ENCODE results near the gene STX18. TPM values are rescaled to one million over a fixed set of nuclear protein-coding genes. Genes with fewer than 3 reads are reported as not detected.

STX18 gene
- total and polyA plus RNA-seq, 2 experiments from 2014 or later = 15.9 to 18.1 TPM

GRCh38 chr4:4533461-4534169 lies 8.2 kb downstream of the STX18 start:
- Mint-ChIP-seq H3K4me1 (peaks cover 3% of the 10 kb centered on the region; the same call in 1 of the 3 replicates), H3K36me3 (ENCODE audit: low read depth) (no peaks in the 10 kb centered on the region), H3K27me3 (ENCODE audit: insufficient read depth, low read depth, poor library complexity) (peaks cover 4% of the 10 kb centered on the region), H3K4me3 (no peak overlapping the region), H3K9me3 (no peaks in the 10 kb centered on the region), H3K27ac (no peak overlapping the region)
- H3K4me3 ChIP-seq = no peak overlapping the region
- H3K9me2 ChIP-seq (ENCODE audit: insufficient read depth) = no peaks in the 10 kb centered on the region
- TF ChIP-seq CREB1 (CRISPR knock-in tag; IDR thresholded peaks at IDR 0.05; ENCODE audit: low read depth) (no peak), NANOG (IDR thresholded peaks at IDR 0.05; ENCODE audit: borderline replicate concordance) (no peak), ZNF462 (CRISPR knock-in tag; IDR thresholded peaks at IDR 0.05) (no peak), ETS1 (IDR thresholded peaks at IDR 0.05) (no peak), EZH2phosphoT487 (IDR thresholded peaks at IDR 0.05; ENCODE audit: unreplicated experiment) (no peak), POLR2AphosphoS5 (IDR thresholded peaks at IDR 0.05; ENCODE audit: low read depth) (no peak), REST (IDR thresholded peaks at IDR 0.05; ENCODE audit: unreplicated experiment) (no peak), ZNF114 (CRISPR knock-in tag; IDR thresholded peaks at IDR 0.05) (no peak), JUNB (IDR thresholded peaks at IDR 0.05; ENCODE audit: unreplicated experiment) (no peak), EZH2 (IDR thresholded peaks at IDR 0.05; ENCODE audit: low read depth, unreplicated experiment) (no peak), ZNF331 (CRISPR knock-in tag; IDR thresholded peaks at IDR 0.05; ENCODE audit: low read depth) (no peak), CTCF (conservative IDR thresholded peaks at IDR 0.05; ENCODE audit: low read depth in 2 of 2) (no peak), STAT1 (IDR thresholded peaks at IDR 0.05; ENCODE audit: unreplicated experiment) (no peak)
- no peak overlapping the region for H3K27ac ChIP-seq (ENCODE audit: low read depth)
- H3K27me3 ChIP-seq (ENCODE audit: insufficient read depth) = no peaks in the 10 kb centered on the region
- peaks cover 57% of the 10 kb centered on the region for H3K79me2 ChIP-seq (replicated peaks; ENCODE audit: insufficient read depth)
- H3K4me2 ChIP-seq = no peak overlapping the region
- DNase-seq (ENCODE audit: low spot score) = no peak
- H3K4me1 ChIP-seq (ENCODE audit: insufficient read depth) = no peaks in the 10 kb centered on the region
- no peaks in the 10 kb centered on the region for H3K36me3 ChIP-seq (ENCODE audit: insufficient read depth)
- no peaks in the 10 kb centered on the region for H3F3A ChIP-seq (replicated peaks; ENCODE audit: low read depth)
- H2AFZ ChIP-seq = no peak overlapping the region
- no peak for ATAC-seq
- peaks cover 7% of the 10 kb centered on the region for H4K20me1 ChIP-seq (replicated peaks; ENCODE audit: insufficient read depth)
